HepG2 (cell line): ENCODE data around the gene USP27X. TPM values are rescaled to one million over a fixed set of nuclear protein-coding genes. Genes with fewer than 3 reads are reported as not detected.
A peak's percentile ranks its signal among the peaks of the same experiment; 100 is the strongest.

Experiments
- CCAR2 ChIP-seq: fragments of 200-400 bp; formaldehyde crosslinking; optimal IDR thresholded peaks from 2 replicates; pipeline ENCODE3; 2018; ENCODE audit warnings: low read depth, mild to moderate bottlenecking, low read length, moderate library complexity
- CHCHD3 ChIP-seq: sonication (generic); formaldehyde crosslinking; IDR thresholded peaks from 2 replicates; pipeline ENCODE4 v1.8.0; 2022; ENCODE audit warnings: mild to moderate bottlenecking, missing genetic modification reagents, moderate library complexity
- ETS1 ChIP-seq: sonication (generic); formaldehyde crosslinking; IDR thresholded peaks from 2 replicates; pipeline ENCODE4 v1.4.0; 2020; ENCODE audit warnings: missing genetic modification reagents
- FOXJ3 ChIP-seq: sonication (generic); formaldehyde crosslinking; IDR thresholded peaks from 2 replicates; pipeline ENCODE4 v1.4.0; 2020; ENCODE audit warnings: missing genetic modification reagents, mild to moderate bottlenecking, borderline replicate concordance
- FUBP1 ChIP-seq: sonication (generic); formaldehyde crosslinking; IDR thresholded peaks from 2 replicates; pipeline ENCODE4 v1.5.1; 2020; ENCODE audit warnings: missing genetic modification reagents, mild to moderate bottlenecking, borderline replicate concordance
- HNF4G ChIP-seq, 2 experiments: sonication (generic) in 1 of 2; formaldehyde crosslinking in 1 of 2; IDR thresholded peaks; 2 replicates each; pipeline versions ENCODE4 v1.4.0 to v1.6.1; 2011 to 2020; ENCODE audit warnings: borderline replicate concordance in 2 of 2, low read depth in 2 of 2, mild to moderate bottlenecking in 2 of 2, low read length in 1 of 2, missing genetic modification reagents in 1 of 2, moderate library complexity in 1 of 2
- JARID2 ChIP-seq: sonication (generic); formaldehyde crosslinking; IDR thresholded peaks from 2 replicates; pipeline ENCODE4 v1.8.1; 2023; ENCODE audit warnings: missing genetic modification reagents, inconsistent platforms; ENCODE audit not compliant: insufficient replicate concordance
- MXD3 ChIP-seq: IDR thresholded peaks from 2 replicates; pipeline ENCODE4 v1.6.1; 2016; ENCODE audit warnings: mild to moderate bottlenecking, missing biosample characterization, missing genetic modification reagents
- PAWR ChIP-seq: sonication (generic); formaldehyde crosslinking; IDR thresholded peaks from 2 replicates; pipeline ENCODE4 v1.4.0; 2020; ENCODE audit warnings: missing genetic modification reagents, mild to moderate bottlenecking, borderline replicate concordance
- PHF21A ChIP-seq: sonication (generic); formaldehyde crosslinking; IDR thresholded peaks from 2 replicates; pipeline ENCODE4 v1.5.0; 2020; ENCODE audit warnings: mild to moderate bottlenecking, missing genetic modification reagents
- SP5 ChIP-seq: IDR thresholded peaks from 2 replicates; pipeline ENCODE4 v1.6.1; 2016; ENCODE audit warnings: low read depth, borderline replicate concordance
- TBL1XR1 ChIP-seq: fragments of 150-350 bp; IDR thresholded peaks from 2 replicates; pipeline ENCODE4 v1.6.1; 2014; ENCODE audit warnings: borderline replicate concordance, low read length; ENCODE audit not compliant: partially characterized antibody
- TFDP2 ChIP-seq: sonication (generic); formaldehyde crosslinking; IDR thresholded peaks from 2 replicates; pipeline ENCODE4 v1.4.0; 2020; ENCODE audit warnings: missing genetic modification reagents
- TMF1 ChIP-seq: sonication (generic); formaldehyde crosslinking; IDR thresholded peaks from 2 replicates; pipeline ENCODE4 v1.8.1; 2022; ENCODE audit warnings: low read depth, missing genetic modification reagents
- ZKSCAN5 ChIP-seq: sonication (generic); formaldehyde crosslinking; IDR thresholded peaks from 2 replicates; pipeline ENCODE4 v1.5.1; 2020; ENCODE audit warnings: mild to moderate bottlenecking, missing genetic modification reagents
- ZNF280D ChIP-seq: sonication (generic); formaldehyde crosslinking; IDR thresholded peaks from 2 replicates; pipeline ENCODE4 v1.5.1; 2020; ENCODE audit warnings: mild to moderate bottlenecking, missing genetic modification reagents
- ZNF414 ChIP-seq: sonication (generic); formaldehyde crosslinking; IDR thresholded peaks from 2 replicates; pipeline ENCODE4 v1.5.0; 2020; ENCODE audit warnings: missing genetic modification reagents
- ZNF460 ChIP-seq: sonication (generic); formaldehyde crosslinking; IDR thresholded peaks from 2 replicates; pipeline ENCODE4 v1.5.1; 2020; ENCODE audit warnings: missing genetic modification reagents, mild to moderate bottlenecking, borderline replicate concordance
- ZNF720 ChIP-seq: sonication (generic); formaldehyde crosslinking; IDR thresholded peaks from 2 replicates; pipeline ENCODE4 v1.4.0; 2020; ENCODE audit warnings: missing genetic modification reagents
- ZNF891 ChIP-seq: sonication (generic); formaldehyde crosslinking; IDR thresholded peaks from 2 replicates; pipeline ENCODE4 v1.5.0; 2020; ENCODE audit warnings: mild to moderate bottlenecking, missing genetic modification reagents
- polyA plus RNA-seq, 8 experiments: library from polyadenylated mRNA; depleted of rRNA in 3 of 8; stranded (reverse) in 7 of 8; unstranded in 1 of 8; fragments of >200 nt; fragmentation: Illumina TruSeq in 4 of 8; extraction: Trizol in 4 of 8; gene quantifications; 2 replicates each; pipeline versions ENCODE4 v1.2.1 to v1.2.3, GENCODE V29; 2011 to 2016; ENCODE audit warnings: low read depth in 4 of 8, missing spikeins in 1 of 8, mixed read lengths in 1 of 8; ENCODE audit not compliant: insufficient read depth in 1 of 8
- total RNA-seq, 5 experiments: library from RNA; depleted of rRNA; stranded (reverse); fragments of >200 nt; fragmentation: Illumina TruSeq; extraction: Trizol; gene quantifications; 2 replicates each; pipeline ENCODE4 v1.2.3, GENCODE V29; 2016; ENCODE audit warnings: low read depth in 1 of 5

USP27X gene
- total and polyA plus RNA-seq, 2 of the 13 experiments (the other 11 are each of a cell fraction or from before 2014, with no cell fraction given), result 7.2 to 9.7 TPM

GRCh38 chrX:49877397-49878101 is 1.7 kb upstream of the USP27X start (continued):
- TF ChIP-seq MXD3 (CRISPR knock-in tag) (no peak), JARID2 (CRISPR knock-in tag) (no peak), HNF4G (IDR thresholded peaks at IDR 0.05; ENCODE audit: borderline replicate concordance, low read depth, low read length) (peak; percentile 52), HNF4G (CRISPR knock-in tag; IDR thresholded peaks at IDR 0.05; ENCODE audit: borderline replicate concordance, low read depth) (peak; percentile 82; the same call in 1 of the 2 replicates), ETS1 (CRISPR knock-in tag) (no peak), CHCHD3 (CRISPR knock-in tag) (no peak), TFDP2 (no peak), CCAR2 (no peak), PAWR (CRISPR knock-in tag) (no peak), ZNF460 (CRISPR knock-in tag) (no peak), TMF1 (no peak), TBL1XR1 (no peak), PHF21A (peak; percentile 73), FOXJ3 (peak; percentile 63; the same call in 1 of the 2 replicates), ZNF280D (CRISPR knock-in tag) (no peak), FUBP1 (no peak), ZNF720 (no peak), ZKSCAN5 (no peak), ZNF414 (CRISPR knock-in tag) (no peak; the same call in 1 of the 2 replicates), SP5 (CRISPR knock-in tag) (peak; percentile 77), ZNF891 (no peak)
